Measurements from ENCODE around the gene CLMP. TPM values are rescaled to one million over a fixed set of nuclear protein-coding genes. Genes with fewer than 3 reads are reported as not detected.

The CLMP gene
- total and polyA plus RNA-seq, 4 donors = 12.9 to 33.8 (median 21.4) TPM

DNA sequence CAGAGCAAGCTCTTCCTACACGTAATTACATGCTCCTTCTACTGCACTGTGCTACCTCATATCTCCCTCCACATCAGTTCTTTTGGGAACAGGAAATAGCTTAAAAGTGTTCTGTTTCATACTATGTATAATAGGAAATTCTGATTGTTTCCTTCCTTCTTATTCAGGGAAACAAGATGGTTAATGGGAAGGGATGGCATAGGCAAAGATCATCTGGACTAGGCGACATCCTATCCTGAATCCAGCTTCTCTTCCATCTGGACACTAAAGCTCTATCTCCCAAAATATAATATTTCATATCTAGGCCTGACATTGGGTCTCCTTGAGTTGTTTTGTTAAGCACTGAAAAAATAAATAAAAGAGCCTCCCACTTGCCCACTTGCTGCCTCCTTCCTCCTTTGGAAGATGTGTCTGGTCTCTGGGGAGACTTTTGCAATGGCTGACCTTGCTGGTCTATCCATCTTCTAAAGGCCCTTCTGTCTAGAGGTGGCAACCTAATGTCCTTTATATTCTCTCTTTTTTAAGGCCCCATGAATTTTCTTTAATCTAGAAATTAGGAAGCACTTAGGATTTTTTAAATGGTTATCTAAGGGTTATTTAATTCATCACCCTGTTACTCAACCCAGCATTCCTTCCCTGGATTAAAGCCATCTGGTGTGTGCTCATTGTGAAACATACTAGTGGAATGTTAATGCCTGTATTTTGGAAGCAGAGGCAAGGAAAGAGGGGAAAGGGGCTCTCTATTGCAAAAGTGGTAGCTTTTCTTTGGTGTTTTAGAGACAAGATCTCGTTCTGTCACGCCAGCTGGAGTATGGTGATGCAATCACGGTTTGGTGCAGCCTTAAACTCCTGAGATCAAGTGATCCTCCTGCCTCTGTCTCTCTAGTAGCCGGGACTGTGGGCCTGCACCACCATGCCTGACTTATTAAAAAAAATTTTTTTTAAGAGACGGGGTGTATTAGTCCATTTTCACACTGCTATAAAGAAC lies 20.6 kb downstream of the CLMP start:
- no peaks in the 10 kb centered on the region for H3K27me3 ChIP-seq (ENCODE audit: control insufficient read depth, insufficient read depth, low read length)
- no peaks in the 10 kb centered on the region for H3K9me3 ChIP-seq (ENCODE audit: control insufficient read depth, insufficient read depth, low read length)
- no peak overlapping the region for H3K27ac ChIP-seq (ENCODE audit: low read depth, low read length)
- WGBS (ENCODE audit: insufficient coverage) = 58% methylated on average over 4 of the region's 7 CpGs
- H3K4me1 ChIP-seq (ENCODE audit: control insufficient read depth, insufficient read depth, low read length) = no peaks in the 10 kb centered on the region
- peak in 2 of 6 donors; percentile 41 to 52 for DNase-seq (ENCODE audit: low read depth in 4 of 6, low spot score in 6 of 6)
- H3K4me3 ChIP-seq (ENCODE audit: low read depth, low read length) = no peak overlapping the region
- no peaks in the 10 kb centered on the region for H3K36me3 ChIP-seq (ENCODE audit: control insufficient read depth, insufficient read depth, low read length)

- no peak overlapping the region for H3K27ac ChIP-seq (ENCODE audit: low read depth, low read length)
- H3K36me3 ChIP-seq (ENCODE audit: control insufficient read depth, insufficient read depth, low read length) = no peaks in the 10 kb centered on the region
- no CpG with 5 or more reads among the region's 3 CpGs for WGBS (ENCODE audit: insufficient coverage)
- H3K4me1 ChIP-seq (ENCODE audit: control insufficient read depth, insufficient read depth, low read length) = no peaks in the 10 kb centered on the region
- H3K9me3 ChIP-seq (ENCODE audit: control insufficient read depth, insufficient read depth, low read length) = no peaks in the 10 kb centered on the region
- DNase-seq (ENCODE audit: low read depth in 4 of 6, low spot score in 6 of 6) = no peak
- H3K4me3 ChIP-seq (ENCODE audit: low read depth, low read length) = no peak overlapping the region
- no peaks in the 10 kb centered on the region for H3K27me3 ChIP-seq (ENCODE audit: control insufficient read depth, insufficient read depth, low read length)
These were observed 21.2 kb downstream of the CLMP start for GRCh38 chr11:123173856-123174186.

GRCh38 chr11:123173040-123173855 lies 21.8 kb downstream of the CLMP start:
- no peaks in the 10 kb centered on the region for H3K9me3 ChIP-seq (ENCODE audit: control insufficient read depth, insufficient read depth, low read length)
- DNase-seq (ENCODE audit: low read depth in 4 of 6, low spot score in 6 of 6) = peak in 1 of 6 donors; percentile 68
- H3K4me3 ChIP-seq (ENCODE audit: low read depth, low read length) = no peak overlapping the region
- H3K36me3 ChIP-seq (ENCODE audit: control insufficient read depth, insufficient read depth, low read length) = no peaks in the 10 kb centered on the region
- WGBS (ENCODE audit: insufficient coverage) = no CpG with 5 or more reads among the region's 4 CpGs
- no peak overlapping the region for H3K27ac ChIP-seq (ENCODE audit: low read depth, low read length)
- H3K4me1 ChIP-seq (ENCODE audit: control insufficient read depth, insufficient read depth, low read length) = no peaks in the 10 kb centered on the region
- H3K27me3 ChIP-seq (ENCODE audit: control insufficient read depth, insufficient read depth, low read length) = no peaks in the 10 kb centered on the region

DNA sequence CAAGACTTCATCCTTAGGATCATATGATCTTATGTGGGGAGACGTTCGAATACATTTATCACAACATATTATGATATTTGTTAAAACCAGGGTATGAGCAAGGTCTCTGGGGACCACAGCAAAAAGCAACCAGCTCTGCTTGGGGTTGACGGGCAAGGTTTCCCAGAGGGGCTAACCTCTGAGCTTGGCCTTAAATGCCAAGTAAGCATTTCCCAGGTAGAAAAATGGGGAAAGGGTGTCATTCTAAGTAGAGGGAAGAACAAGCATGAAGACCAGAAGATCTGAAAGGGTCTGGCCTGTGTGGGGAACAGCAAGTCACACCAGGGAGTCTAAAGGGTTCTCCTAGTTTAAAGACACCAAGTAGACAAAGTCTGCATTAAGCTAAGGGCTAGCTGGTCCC lies 24.1 kb downstream of the CLMP start:
- no peak for DNase-seq (ENCODE audit: low read depth in 4 of 6, low spot score in 6 of 6)
- WGBS (ENCODE audit: insufficient coverage) = 100% methylated on average over 1 of the region's 3 CpGs
- Histone ChIP-seq H3K9me3 (ENCODE audit: control insufficient read depth, insufficient read depth, low read length) (no peaks in the 10 kb centered on the region), H3K27me3 (ENCODE audit: control insufficient read depth, insufficient read depth, low read length) (no peaks in the 10 kb centered on the region), H3K36me3 (ENCODE audit: control insufficient read depth, insufficient read depth, low read length) (no peaks in the 10 kb centered on the region), H3K4me1 (ENCODE audit: control insufficient read depth, insufficient read depth, low read length) (no peaks in the 10 kb centered on the region), H3K27ac (ENCODE audit: low read depth, low read length) (no peak overlapping the region), H3K4me3 (ENCODE audit: low read depth, low read length) (no peak overlapping the region)

DNA sequence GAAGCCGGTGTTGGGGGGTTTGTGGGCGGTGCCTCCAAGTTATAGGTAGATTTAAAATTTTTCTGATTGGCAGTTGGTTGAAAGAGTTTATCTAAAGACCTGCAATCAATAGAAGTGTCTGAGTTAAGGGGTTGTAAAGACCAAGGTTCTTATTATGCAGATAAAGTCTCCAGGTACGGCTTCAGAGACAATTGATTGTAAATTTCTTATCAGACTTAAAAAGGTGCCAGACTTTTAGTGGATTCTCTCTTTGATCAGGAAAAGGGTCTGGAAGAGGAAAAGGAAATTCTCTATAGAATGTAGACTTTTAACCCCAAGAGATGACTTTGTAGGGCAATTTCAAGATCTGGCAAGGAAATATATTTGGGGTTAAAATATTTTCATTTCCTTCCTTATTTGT lies 25.2 kb downstream of the CLMP start:
- Histone ChIP-seq H3K27me3 (ENCODE audit: control insufficient read depth, insufficient read depth, low read length) (no peaks in the 10 kb centered on the region), H3K4me1 (ENCODE audit: control insufficient read depth, insufficient read depth, low read length) (no peaks in the 10 kb centered on the region), H3K9me3 (ENCODE audit: control insufficient read depth, insufficient read depth, low read length) (no peaks in the 10 kb centered on the region), H3K27ac (ENCODE audit: low read depth, low read length) (no peak overlapping the region), H3K36me3 (ENCODE audit: control insufficient read depth, insufficient read depth, low read length) (no peaks in the 10 kb centered on the region), H3K4me3 (ENCODE audit: low read depth, low read length) (no peak overlapping the region)
- WGBS (ENCODE audit: insufficient coverage) = 93% methylated on average over 2 of the region's 3 CpGs
- DNase-seq (ENCODE audit: low read depth in 4 of 6, low spot score in 6 of 6) = no peak

DNA sequence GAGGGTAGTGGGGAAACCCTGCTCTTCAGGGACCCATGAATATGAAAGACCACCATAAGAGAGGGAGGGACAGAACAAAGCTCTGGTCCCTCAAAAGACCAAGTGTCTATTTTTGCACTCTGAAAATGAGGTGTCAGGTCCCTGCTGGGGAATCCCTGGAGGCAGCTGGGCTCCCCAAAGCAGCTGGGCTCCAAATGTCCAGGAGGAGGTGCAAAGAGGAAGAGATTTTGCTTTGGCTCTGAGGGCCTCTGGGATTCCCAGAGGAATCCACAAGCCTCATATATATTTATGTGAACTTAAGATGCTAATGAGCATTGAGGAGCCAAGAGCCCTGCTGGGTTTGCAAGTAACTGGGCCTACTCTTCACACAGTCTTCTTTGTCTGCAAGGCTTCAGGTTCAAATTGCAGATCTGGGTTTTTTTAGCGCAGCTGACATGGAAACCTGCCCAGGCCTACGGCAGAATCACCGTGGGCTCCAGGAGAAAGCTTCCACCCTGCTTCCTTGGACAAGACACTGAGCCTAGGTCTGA lies 26.0 kb downstream of the CLMP start:
- DNase-seq (ENCODE audit: low read depth in 4 of 6, low spot score in 6 of 6) = peak in 1 of 6 donors; percentile 61
- Histone ChIP-seq H3K4me1 (ENCODE audit: control insufficient read depth, insufficient read depth, low read length) (no peaks in the 10 kb centered on the region), H3K27me3 (ENCODE audit: control insufficient read depth, insufficient read depth, low read length) (no peaks in the 10 kb centered on the region), H3K9me3 (ENCODE audit: control insufficient read depth, insufficient read depth, low read length) (no peaks in the 10 kb centered on the region), H3K4me3 (ENCODE audit: low read depth, low read length) (no peak overlapping the region), H3K27ac (ENCODE audit: low read depth, low read length) (no peak overlapping the region), H3K36me3 (ENCODE audit: control insufficient read depth, insufficient read depth, low read length) (no peaks in the 10 kb centered on the region)
- WGBS (ENCODE audit: insufficient coverage) = no CpG with 5 or more reads among the region's 3 CpGs

DNA sequence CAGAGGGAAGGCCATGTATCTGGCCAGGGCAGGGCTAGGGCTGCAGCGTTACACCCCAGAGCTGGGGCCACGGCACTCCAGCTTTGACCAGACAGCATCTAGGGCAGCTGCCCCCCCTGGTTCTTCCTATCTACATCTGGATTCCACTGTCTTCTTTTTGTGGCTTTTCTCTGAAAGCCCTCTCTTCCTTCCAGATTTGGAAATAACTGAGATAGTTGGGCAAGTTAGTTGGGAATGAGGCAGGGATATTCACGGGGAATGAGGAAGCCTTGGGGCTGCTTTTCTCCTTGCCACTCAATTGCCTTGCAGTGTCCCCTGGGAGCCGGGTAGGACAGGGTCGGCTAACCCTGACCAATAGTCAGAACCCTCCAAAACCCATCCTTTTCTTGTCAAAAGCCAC lies 26.8 kb downstream of the CLMP start:
- Histone ChIP-seq H3K4me3 (ENCODE audit: low read depth, low read length) (no peak overlapping the region), H3K27ac (ENCODE audit: low read depth, low read length) (no peak overlapping the region), H3K36me3 (ENCODE audit: control insufficient read depth, insufficient read depth, low read length) (no peaks in the 10 kb centered on the region), H3K9me3 (ENCODE audit: control insufficient read depth, insufficient read depth, low read length) (no peaks in the 10 kb centered on the region), H3K4me1 (ENCODE audit: control insufficient read depth, insufficient read depth, low read length) (no peaks in the 10 kb centered on the region), H3K27me3 (ENCODE audit: control insufficient read depth, insufficient read depth, low read length) (no peaks in the 10 kb centered on the region)
- WGBS (ENCODE audit: insufficient coverage) = 86% methylated on average over 4 of the region's 5 CpGs
- DNase-seq (ENCODE audit: low read depth in 4 of 6, low spot score in 6 of 6) = no peak

- DNase-seq (ENCODE audit: low read depth in 4 of 6, low spot score in 6 of 6) = peak in 2 of 6 donors; percentile 43 to 48
- H3K27me3 ChIP-seq (ENCODE audit: control insufficient read depth, insufficient read depth, low read length) = no peaks in the 10 kb centered on the region
- no peak overlapping the region for H3K27ac ChIP-seq (ENCODE audit: low read depth, low read length)
- no peaks in the 10 kb centered on the region for H3K9me3 ChIP-seq (ENCODE audit: control insufficient read depth, insufficient read depth, low read length)
- 65% methylated on average over 4 of the region's 10 CpGs for WGBS (ENCODE audit: insufficient coverage)
- H3K4me1 ChIP-seq (ENCODE audit: control insufficient read depth, insufficient read depth, low read length) = no peaks in the 10 kb centered on the region
- H3K36me3 ChIP-seq (ENCODE audit: control insufficient read depth, insufficient read depth, low read length) = no peaks in the 10 kb centered on the region
- no peak overlapping the region for H3K4me3 ChIP-seq (ENCODE audit: low read depth, low read length)
These were observed 28.9 kb downstream of the CLMP start for GRCh38 chr11:123166071-123166559.

DNA sequence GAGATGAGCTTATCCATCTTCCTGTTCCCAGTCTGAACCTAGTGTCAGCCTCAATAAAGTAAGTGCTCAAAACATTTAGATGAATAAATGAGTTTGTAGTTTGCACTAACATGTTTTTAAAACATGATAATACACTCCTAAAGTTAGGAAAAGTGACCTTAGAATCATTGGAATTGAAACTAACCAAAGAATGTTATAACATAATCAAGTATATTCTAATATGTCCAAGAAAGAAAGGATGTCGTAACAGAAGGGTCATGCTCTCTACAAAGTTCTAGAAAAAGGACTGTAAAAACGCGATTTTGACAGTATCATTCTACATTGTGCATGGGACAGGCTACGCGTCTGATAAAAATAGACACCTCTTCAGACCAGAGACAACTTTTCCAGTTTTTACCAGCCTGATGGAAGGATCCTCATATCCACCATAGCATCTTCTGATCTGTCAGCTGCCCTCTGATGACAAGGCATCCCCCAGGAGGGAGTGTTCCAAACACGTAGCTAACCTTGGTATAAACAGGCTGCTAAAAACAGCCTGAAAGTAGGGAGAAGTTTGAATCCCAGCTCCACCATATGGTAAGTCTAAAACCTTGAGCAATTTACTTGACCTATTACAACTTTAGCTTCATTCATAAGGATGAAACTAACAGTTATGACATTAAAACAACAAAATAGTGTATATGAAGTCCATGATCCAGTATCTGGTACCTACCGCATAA lies 30.2 kb downstream of the CLMP start:
- Histone ChIP-seq H3K4me1 (ENCODE audit: control insufficient read depth, insufficient read depth, low read length) (no peaks in the 10 kb centered on the region), H3K27me3 (ENCODE audit: control insufficient read depth, insufficient read depth, low read length) (no peaks in the 10 kb centered on the region), H3K9me3 (ENCODE audit: control insufficient read depth, insufficient read depth, low read length) (no peaks in the 10 kb centered on the region), H3K27ac (ENCODE audit: low read depth, low read length) (no peak overlapping the region), H3K36me3 (ENCODE audit: control insufficient read depth, insufficient read depth, low read length) (no peaks in the 10 kb centered on the region), H3K4me3 (ENCODE audit: low read depth, low read length) (no peak overlapping the region)
- DNase-seq (ENCODE audit: low read depth in 4 of 6, low spot score in 6 of 6) = no peak
- WGBS (ENCODE audit: insufficient coverage) = 95% methylated on average over 5 of the region's 7 CpGs

All from spinal cord (tissue), 10 donors.